HG03432 (cell line): ENCODE results near the gene ANKRD23.
"Not testable (repeated sequence)": the region's sequence is repeated elsewhere in the genome, so short reads cannot be mapped to it uniquely, and the experiment has no call there.

Experiments
- ATAC-seq: cut with Tn5 transposase; IDR thresholded peaks from one replicate; pipeline ENCODE4 v1.9.1; 2021; ENCODE audit warnings: mild to moderate bottlenecking, moderate library complexity; ENCODE audit not compliant: unreplicated experiment

ANKRD23 gene

GRCh38 chr2:96819128-96819875 is 24.5 kb downstream of the ANKRD23 start:
- ATAC-seq: no peak

DNA sequence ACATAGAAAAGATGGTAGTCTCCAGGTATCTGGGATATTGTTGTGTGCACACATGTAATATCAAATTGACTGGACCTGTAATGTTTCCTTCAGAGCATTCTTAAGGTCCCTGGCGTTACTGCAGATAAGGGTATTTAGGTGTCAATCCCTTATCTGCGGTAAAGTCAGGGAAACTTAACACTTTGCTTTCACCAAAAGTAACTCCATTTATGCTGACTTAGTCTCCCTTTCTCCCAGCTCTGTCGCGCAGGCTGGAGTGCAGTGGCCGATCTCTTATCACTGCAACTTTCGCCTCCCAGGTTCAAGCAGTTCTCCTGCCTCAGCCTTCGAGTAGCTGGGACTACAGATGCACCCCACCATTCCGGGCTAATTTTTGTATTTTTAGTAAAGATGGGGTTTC is 25.9 kb downstream of the ANKRD23 start:
- ATAC-seq: no peak

DNA sequence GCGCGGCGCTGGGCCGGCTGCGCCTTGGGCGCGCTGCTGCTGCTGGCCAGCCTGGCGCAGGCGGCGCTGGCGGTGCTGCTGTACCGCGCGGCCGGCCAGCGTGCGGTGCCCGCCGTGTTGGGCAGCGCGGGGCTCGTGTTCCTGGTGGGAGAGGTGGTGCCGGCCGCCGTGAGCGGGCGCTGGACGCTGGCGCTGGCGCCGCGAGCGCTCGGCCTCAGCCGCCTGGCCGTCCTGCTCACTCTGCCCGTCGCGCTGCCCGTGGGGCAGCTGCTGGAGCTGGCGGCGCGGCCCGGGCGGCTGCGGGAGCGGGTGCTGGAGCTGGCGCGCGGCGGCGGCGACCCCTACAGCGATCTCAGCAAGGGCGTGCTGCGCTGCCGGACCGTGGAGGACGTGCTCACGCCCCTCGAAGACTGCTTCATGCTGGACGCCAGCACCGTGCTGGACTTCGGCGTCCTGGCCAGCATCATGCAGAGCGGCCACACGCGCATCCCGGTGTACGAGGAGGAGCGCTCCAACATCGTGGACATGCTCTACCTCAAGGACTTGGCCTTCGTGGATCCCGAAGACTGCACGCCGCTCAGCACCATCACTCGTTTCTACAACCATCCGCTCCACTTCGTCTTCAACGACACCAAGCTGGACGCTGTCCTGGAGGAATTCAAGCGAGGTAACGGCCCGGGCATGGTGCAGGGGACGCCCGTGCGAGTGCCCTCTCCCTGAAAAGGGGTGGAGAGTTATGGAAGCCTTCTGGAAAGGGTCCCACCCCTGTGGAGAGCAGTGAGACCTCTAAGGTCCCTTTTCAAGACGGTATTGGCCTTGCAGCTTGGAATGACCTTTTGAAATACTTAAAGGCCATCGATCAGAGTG is 26.8 kb downstream of the ANKRD23 start:
- ATAC-seq: peak; percentile 0

DNA sequence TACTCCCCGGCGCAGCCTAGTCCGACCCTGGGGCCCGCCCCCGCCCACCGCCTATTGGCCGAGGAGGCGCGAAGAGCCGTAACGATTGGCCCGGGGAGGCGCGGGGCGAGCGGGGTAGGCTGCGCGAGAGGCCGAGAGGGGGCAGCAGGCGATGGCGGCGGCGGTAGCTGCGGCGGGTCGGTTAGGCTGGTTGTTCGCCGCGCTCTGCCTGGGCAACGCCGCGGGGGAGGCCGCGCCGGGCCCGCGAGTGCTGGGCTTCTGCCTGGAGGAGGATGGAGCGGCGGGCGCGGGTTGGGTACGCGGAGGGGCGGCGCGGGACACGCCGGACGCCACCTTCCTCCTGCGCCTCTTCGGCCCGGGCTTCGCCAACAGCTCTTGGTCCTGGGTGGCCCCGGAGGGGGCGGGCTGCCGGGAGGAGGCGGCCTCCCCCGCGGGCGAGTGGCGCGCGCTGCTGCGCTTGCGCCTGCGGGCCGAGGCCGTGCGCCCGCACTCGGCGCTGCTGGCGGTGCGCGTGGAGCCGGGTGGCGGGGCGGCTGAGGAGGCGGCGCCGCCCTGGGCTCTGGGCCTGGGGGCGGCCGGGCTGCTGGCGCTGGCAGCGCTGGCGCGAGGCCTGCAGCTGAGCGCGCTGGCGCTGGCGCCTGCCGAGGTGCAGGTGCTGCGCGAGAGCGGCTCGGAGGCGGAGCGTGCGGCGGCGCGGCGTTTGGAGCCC is 27.5 kb downstream of the ANKRD23 start, which contains the start of gene CNNM3:
CNNM3 (plus strand) TSS at position 142 of the 709 bp plus-strand sequence; CDS start at position 152, 10 bp downstream.
- peak; percentile 90 for ATAC-seq

- ATAC-seq: peak; percentile 9
These were observed 28.3 kb downstream of the ANKRD23 start for GRCh38 chr2:96815326-96816126.

- no peak for ATAC-seq
These were observed 30.2 kb downstream of the ANKRD23 start for GRCh38 chr2:96813656-96814055.

GRCh38 chr2:96811917-96812316 is 31.9 kb downstream of the ANKRD23 start:
- ATAC-seq: no peak

DNA sequence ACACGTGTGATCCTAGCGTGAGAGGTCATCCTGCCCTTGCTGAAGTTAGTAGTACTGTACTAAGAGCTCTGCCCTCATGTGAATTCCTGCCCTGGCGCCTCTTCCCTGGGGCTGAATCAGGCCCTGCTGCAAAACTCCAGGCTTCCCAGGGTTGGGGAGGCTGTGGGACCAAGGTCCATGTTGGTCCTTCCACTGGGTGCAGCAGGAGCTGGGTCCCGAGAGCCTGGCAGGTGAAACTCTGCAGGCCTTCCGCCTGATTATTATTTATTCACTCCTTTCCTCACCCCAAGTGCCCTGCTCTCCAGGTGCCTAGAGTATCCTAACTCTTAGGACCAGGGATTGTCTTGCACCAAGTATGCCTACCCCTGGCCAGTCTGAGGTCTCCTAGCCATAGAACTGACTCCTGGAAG is 33.0 kb downstream of the ANKRD23 start:
- ATAC-seq: no peak

- no peak for ATAC-seq
These were observed 33.7 kb downstream of the ANKRD23 start for GRCh38 chr2:96809951-96810782.

- no peak for ATAC-seq
These were observed 34.5 kb downstream of the ANKRD23 start for GRCh38 chr2:96809216-96809882.

- no peak for ATAC-seq
These were observed 35.5 kb downstream of the ANKRD23 start for GRCh38 chr2:96808176-96808837.

GRCh38 chr2:96807127-96807471 is 36.7 kb downstream of the ANKRD23 start:
- ATAC-seq: no peak

- no peak for ATAC-seq
These were observed 37.2 kb downstream of the ANKRD23 start for GRCh38 chr2:96806468-96807126.

DNA sequence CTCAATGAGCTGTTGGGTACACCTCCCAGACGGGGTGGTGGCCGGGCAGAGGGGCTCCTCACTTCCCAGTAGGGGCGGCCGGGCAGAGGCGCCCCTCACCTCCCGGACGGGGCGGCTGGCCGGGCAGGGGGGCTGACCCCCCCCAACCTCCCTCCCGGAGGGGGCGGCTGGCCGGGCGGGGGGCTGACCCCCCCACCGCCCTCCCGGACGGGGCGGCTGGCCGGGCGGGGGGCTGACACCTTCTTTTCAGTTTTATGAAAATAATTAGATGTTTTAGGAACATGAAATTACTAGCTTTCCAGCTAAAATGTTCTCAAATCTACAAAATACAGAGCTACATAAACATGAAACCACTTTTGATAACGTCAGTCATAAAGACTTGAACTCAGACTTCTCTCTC is 37.9 kb downstream of the ANKRD23 start:
- not testable (repeated sequence) for ATAC-seq

- no peak for ATAC-seq
These were observed 38.8 kb downstream of the ANKRD23 start for GRCh38 chr2:96804986-96805385.

GRCh38 chr2:96802721-96803120 is 41.1 kb downstream of the ANKRD23 start:
- no peak for ATAC-seq

DNA sequence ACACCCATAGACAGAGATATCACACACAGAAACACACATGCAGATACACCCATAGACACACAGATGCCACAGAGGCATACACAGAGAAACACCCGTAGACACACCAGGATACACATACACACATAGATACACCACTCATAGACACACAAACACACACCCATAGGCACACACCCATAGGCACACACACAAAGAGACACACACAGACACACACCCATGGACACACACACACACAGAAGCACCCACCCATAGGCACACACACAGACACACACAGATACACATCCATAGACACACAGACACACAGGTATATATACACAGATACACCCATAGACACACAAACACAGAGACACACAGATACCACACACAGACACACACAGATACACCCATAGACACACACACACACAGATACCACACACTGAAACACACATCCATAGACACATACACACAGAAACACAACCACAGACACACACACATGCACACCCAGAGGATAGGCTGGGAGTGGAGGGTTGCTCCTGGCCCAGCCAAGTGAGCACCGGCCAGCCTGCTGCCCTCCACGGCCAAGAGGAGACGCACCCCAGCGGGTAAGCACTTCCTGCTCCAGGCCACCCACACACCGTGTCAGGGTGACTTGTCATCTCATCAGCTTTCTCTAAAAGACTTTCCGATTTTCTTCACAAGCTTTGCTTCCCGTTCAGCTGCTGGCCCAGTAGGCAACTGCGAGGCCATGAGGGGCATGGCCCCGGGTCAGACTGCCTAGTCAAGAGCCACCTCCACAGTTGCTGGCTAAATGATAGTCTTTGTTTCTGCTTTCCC is 41.8 kb downstream of the ANKRD23 start:
- peak; percentile 39 for ATAC-seq
